ENCODE data around the gene C16orf89.
"Not testable (repeated sequence)": the region's sequence is repeated elsewhere in the genome, so short reads cannot be mapped to it uniquely, and the experiment has no call there.

Gene C16orf89

GRCh38 chr16:5059386-5060072 is 6.2 kb downstream of the C16orf89 start:
- DNase-seq = no peak

DNA sequence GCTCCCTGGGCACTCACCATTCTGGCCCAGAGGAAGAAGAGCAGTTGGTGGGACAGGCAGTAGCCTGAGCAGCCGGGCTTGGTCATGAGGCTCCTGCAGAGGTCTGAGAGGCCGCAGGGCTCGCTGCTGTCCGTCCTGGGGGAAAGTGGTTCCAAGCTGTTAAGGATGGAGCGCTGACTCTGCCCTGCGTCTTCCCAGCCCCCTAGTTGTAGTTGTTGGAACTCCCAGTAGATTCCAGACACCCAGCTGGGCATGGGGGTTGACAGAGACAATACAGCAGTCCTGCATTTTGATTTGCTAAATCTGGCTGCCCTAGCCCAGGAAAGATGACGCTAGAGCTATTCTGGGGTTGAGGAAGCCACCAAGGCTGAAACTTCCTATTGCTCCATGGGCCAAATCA is 7.3 kb downstream of the C16orf89 start:
- DNase-seq = no peak

GRCh38 chr16:5056352-5056751 is 9.4 kb downstream of the C16orf89 start:
- DNase-seq = no peak

GRCh38 chr16:5054876-5055865 is 10.6 kb downstream of the C16orf89 start:
- no peak for DNase-seq

GRCh38 chr16:5046914-5047313 is 18.8 kb downstream of the C16orf89 start:
- no peak for DNase-seq

- DNase-seq = no peak
Measured at GRCh38 chr16:5045499-5046115, 20.1 kb downstream of the C16orf89 start.

- not testable (repeated sequence) for DNase-seq
Measured at GRCh38 chr16:5044581-5044980, 21.2 kb downstream of the C16orf89 start.

GRCh38 chr16:5044011-5044540 is 21.7 kb downstream of the C16orf89 start:
- no peak for DNase-seq

GRCh38 chr16:5042574-5043171 is 23.1 kb downstream of the C16orf89 start:
- DNase-seq = no peak

DNA sequence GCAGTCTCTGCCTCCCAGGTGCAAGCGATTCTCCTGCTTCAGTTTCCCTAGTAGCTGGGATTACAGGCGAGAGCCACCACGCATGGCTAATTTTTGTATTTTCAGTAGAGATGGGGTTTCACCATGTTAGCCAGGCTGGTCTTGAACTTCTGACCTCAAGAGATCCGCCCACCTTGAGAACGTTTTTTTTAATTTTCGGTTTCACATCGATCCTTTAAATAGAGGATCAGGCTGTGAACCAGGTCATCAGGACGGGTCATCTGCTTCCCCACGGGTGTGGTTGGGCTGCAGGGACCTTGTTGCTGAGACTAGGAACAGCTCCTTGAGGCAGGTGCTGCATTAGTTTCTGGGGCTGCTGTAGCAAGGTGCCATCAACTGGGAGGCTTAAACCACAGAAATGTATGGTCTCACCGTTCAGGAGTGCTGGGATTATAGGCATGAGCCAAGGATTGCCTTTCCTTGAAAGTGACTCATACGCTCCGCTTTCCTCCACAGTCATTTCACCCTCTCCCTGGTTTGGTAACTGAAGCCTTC is 24.1 kb downstream of the C16orf89 start:
- DNase-seq = no peak

DNA sequence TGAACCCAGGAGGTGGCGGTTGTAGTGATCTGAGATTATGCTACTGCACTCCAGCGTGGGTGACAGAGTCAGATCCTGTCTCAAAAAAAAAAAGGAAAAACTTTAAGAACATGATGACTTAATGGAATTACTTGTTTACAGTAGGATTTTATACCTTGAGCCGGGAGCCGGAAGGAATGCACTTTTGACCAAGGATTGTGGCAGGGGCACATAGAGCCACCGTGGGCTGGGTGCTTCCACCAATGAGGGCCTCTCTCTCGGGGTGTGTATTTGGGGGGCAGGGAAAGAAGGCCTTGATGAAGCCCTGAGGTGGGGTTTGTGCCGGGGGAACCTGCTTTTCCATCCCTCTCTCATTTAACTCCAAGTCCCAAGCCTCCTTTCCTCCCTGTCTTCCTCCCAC is 25.3 kb downstream of the C16orf89 start:
- DNase-seq = no peak

DNA sequence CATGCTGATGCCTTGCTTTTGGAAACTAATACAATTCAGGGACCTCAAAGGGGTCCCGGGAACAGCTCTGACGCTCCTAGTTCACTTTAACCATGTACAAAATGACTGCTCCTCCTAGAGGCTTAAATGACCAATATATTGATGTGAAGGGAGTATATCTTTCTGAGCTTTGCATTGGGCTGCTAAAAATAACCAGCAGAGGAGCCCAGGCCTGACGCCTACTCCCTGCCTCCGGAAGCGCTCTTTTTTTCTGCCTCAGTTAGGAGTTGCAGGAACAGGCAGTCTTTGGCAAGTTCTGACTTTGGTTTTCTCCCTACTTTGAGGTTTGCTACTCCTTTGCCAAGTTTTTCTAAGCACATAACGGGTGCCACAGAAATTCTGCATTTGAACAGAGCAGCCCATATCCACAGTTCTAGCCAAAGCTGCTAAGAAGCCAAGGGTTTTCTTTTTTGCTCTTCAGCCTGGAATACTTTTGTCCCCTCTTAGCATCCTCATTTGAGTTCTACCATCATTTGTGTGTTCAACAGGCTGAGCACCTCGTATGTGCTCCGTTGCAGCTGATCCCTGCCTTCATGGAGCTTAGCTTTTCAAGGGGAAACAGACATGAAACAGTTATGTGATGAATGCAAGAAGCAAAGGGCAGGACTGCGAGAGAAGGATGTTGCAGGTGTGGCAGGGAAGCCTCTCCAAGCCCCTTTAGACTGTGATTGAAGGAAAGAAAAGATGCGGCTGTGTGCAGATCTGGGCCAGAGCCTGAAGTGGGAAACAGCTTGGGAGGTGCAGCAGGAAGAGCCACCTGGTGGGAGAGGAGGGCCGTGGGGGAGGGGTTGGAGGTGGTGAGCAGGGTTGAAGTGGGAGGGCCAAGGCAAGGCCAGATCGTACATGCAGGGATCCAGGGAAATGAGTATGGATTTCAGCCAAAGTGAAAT is 29.3 kb downstream of the C16orf89 start:
- DNase-seq = no peak

GRCh38 chr16:5035909-5036227 is 29.9 kb downstream of the C16orf89 start:
- DNase-seq = no peak

DNA sequence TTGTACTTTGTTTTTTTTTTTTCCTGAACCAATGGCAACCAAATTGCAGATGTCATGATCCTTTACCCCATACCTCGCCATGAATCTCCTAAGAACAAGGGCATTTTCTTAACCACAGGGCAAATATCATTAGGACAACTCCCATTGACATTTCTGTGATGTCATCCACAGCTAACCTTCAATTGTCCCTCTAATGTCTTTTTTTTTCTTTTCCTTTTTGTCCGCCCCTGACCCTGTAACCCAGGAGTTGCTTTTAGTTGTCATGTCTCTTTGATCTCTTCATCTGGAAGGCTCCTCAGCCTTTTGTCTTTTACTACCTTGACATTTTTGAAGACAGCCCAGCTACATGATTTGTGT is 31.6 kb downstream of the C16orf89 start:
- no peak for DNase-seq

DNA sequence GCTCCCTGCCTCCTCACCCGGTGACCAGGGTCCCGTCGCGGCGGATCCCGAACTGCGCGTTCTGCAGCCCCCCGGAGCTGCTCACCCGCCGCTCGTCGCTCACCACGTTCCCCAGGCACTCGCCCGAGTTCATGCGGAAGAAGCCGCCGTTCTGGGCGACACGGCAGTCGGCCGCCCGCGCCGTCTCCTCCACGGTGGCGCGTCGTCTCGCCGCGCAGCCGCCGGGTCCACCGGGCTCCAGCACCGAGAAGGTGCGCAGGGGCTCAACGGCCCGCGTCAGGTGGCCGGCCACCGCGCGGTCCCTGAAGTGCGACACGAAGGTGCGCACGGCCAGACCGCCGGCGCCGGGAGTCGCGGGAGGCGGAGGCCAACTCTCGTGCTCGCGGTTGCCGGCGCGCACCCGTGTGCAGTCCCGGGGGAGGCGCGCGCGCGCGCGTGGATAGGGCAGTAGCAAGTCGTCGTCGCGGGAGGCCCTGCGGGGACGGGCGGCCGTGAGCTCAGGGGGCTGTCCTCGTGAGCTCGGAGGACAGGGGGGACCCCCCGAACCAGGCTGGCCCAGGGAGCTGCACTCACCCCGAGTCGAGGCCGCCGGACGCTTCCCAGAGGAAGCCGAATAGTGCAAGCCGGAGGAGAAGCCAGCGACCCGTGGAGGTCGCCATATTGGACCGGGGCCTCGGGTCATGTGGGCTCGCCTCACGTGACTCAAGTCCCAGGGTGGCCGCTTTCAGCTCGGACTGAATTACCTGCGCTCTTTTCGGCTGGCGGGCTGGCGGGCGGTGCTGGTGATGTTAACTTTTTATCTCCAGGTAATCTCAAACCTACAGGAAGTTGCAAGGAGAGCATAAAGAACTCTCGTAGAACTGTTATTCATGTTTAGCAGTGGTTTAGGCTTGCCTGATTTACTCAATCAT is 32.2 kb downstream of the C16orf89 start, which contains the start of gene NAGPA:
NAGPA (minus strand) TSS at position 680 of the 911 bp plus-strand sequence; CDS start at position 659, 21 bp downstream.
- DNase-seq = peak; percentile 84

DNA sequence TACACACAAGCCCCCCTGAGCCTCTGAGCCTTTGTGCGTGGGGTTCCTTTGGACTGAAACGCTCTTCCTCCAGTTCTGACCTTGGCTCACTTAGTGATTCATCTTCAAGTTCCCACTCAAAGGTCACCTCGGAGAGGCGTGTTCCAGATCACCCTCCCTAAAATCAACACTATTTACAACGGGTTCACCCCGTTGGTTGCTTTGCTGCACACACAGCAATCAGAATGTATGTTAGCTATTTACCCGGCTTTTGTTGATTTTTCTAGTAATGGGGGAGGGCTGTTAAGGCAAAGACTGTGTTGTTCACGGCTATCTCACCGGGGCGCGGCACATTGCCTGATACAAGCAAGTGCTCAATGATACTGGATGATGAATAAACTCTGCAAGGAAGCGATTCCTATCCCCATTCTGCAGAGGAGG is 33.0 kb downstream of the C16orf89 start:
- no peak for DNase-seq

DNA sequence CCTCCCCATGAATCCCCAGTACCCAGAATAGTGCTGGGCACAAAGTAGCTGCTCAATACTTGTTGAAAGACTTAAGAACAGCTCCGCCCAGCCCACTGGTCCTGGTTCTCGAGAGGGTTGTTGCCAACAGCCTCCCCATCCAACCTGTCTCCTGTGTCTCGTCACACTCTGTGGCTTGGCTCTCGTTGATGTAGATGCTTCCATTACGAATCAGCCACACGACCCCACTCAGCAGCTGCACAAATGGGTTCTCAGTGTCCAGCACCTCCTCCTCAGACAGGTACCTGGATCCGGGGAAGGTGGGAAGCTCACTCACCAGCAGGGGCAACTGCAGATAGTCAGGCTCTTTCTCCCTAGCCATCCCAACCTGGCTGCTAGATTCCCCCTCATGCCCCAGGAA is 34.2 kb downstream of the C16orf89 start:
- no peak for DNase-seq

- no peak for DNase-seq
Measured at GRCh38 chr16:5030251-5030870, 35.4 kb downstream of the C16orf89 start.

DNA sequence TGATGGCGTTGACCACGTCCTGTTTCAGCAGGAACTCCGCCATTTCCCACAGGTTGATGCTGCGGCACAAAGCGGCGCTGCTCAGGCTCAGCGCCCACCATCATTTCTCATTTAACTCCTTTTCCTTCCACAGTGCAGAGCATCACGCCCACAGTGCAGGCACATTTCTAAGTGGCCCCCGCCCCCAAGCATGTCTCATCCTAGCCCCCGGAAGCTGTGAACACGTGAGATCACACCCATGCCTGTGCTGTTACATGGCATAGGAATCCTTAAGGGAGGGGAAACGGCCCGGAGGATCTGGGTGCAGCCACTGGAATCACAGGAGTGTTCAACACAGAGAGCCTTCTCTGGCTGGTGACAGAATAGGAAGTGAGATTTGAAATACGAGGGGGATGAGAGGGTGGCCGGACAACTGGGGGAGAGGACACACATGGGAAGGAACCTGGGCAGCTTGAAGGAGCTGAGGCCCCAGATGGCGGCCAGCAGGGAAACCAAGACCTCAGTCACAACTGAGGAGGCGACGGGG is 36.7 kb downstream of the C16orf89 start:
- no peak for DNase-seq
